ENCODE measurements around the gene CCR5AS.
"Not testable (repeated sequence)": the region's sequence is repeated elsewhere in the genome, so short reads cannot be mapped to it uniquely, and the experiment has no call there.

CCR5AS gene

GRCh38 chr3:46389306-46389705 is 17.6 kb downstream of the CCR5AS start:
- H3K9me3 Mint-ChIP-seq = peaks cover 19% of the 10 kb centered on the region
- H3K36me3 Mint-ChIP-seq = 0 out of 2 replicates have a peak, but pooled peaks cover 5% of the 10 kb centered on the region
- H3K27ac Mint-ChIP-seq = no peak overlapping the region
- no peak overlapping the region for H3K4me3 Mint-ChIP-seq
- ATAC-seq (no peak), DNase-seq (ENCODE audit: low spot score) (no peak)
- ChIA-PET CTCF (interaction anchor here (1.0 kb wide), 1 partner anchor 11 kb away, joined by 4 read pairs; no protein-coding TSS in a partner anchor), POLR2A (no interaction called here)
- H3K27me3 Mint-ChIP-seq (ENCODE audit: low read depth) = peaks cover 10% of the 10 kb centered on the region
- TF ChIP-seq ZNF671 (CRISPR knock-in tag; IDR thresholded peaks at IDR 0.05) = no peak
- H3K4me1 Mint-ChIP-seq = peaks cover 27% of the 10 kb centered on the region

- H3K36me3 Mint-ChIP-seq; H3K27ac Mint-ChIP-seq; DNase-seq (ENCODE audit: low spot score); ATAC-seq; POLR2A ChIA-PET; H3K4me3 Mint-ChIP-seq; H3K27me3 Mint-ChIP-seq (ENCODE audit: low read depth): not testable (repeated sequence)
- CTCF ChIA-PET = interaction anchor here (1.0 kb wide), 1 partner anchor 11 kb away, joined by 4 read pairs; no protein-coding TSS in a partner anchor
- peaks cover 26% of the 10 kb centered on the region for H3K4me1 Mint-ChIP-seq
- peaks cover 19% of the 10 kb centered on the region for H3K9me3 Mint-ChIP-seq
These were observed 18.0 kb downstream of the CCR5AS start for GRCh38 chr3:46388847-46389246.

GRCh38 chr3:46386205-46386604 is 20.7 kb downstream of the CCR5AS start:
- ChIA-PET CTCF (no interaction called here), POLR2A (interaction anchor here (0.6 kb wide), 1 partner anchor 162 kb away, joined by 7 read pairs; no protein-coding TSS in a partner anchor)
- ATAC-seq (no peak), DNase-seq (ENCODE audit: low spot score) (no peak)
- no peak for TF ChIP-seq MYBL2 (CRISPR knock-in tag; IDR thresholded peaks at IDR 0.05)
- TF ChIP-seq PRRX2 (CRISPR knock-in tag; IDR thresholded peaks at IDR 0.05) = no peak
- TF ChIP-seq RELA (CRISPR knock-in tag; IDR thresholded peaks at IDR 0.05; ENCODE audit: borderline replicate concordance) = no peak
- TF ChIP-seq ERG (CRISPR knock-in tag; IDR thresholded peaks at IDR 0.05) = no peak
- TF ChIP-seq CREM (CRISPR knock-in tag; IDR thresholded peaks at IDR 0.05) = no peak
- no peak for TF ChIP-seq ETV6 (CRISPR knock-in tag; IDR thresholded peaks at IDR 0.05)
- no peak for TF ChIP-seq MXD4 (CRISPR knock-in tag; IDR thresholded peaks at IDR 0.05; ENCODE audit: borderline replicate concordance)
- TF ChIP-seq CBFB (CRISPR knock-in tag; IDR thresholded peaks at IDR 0.05; ENCODE audit: low read depth) = no peak
- H3K9me3 Mint-ChIP-seq = peaks cover 7% of the 10 kb centered on the region; the same call in 1 of the 2 replicates
- no peaks in the 10 kb centered on the region for H3K27me3 Mint-ChIP-seq (ENCODE audit: low read depth)
- H3K4me1 Mint-ChIP-seq = peaks cover 20% of the 10 kb centered on the region
- H3K27ac Mint-ChIP-seq = no peak overlapping the region
- no peak overlapping the region for H3K4me3 Mint-ChIP-seq
- no peaks in the 10 kb centered on the region for H3K36me3 Mint-ChIP-seq

GRCh38 chr3:46383951-46384330 is 22.9 kb downstream of the CCR5AS start:
- ChIA-PET POLR2A (no interaction called here), CTCF (interaction anchor here (0.6 to 2.6 kb wide), 3 partner anchors 11 to 51 kb away, joined by 3 to 8 read pairs (median 4); no protein-coding TSS in a partner anchor)
- Mint-ChIP-seq H3K9me3 (peaks cover 7% of the 10 kb centered on the region; the same call in 1 of the 2 replicates), H3K36me3 (no peaks in the 10 kb centered on the region), H3K27ac (no peak overlapping the region), H3K27me3 (ENCODE audit: low read depth) (no peaks in the 10 kb centered on the region), H3K4me1 (peaks cover 35% of the 10 kb centered on the region), H3K4me3 (no peak overlapping the region)
- DNase-seq (ENCODE audit: low spot score) (no peak), ATAC-seq (no peak)
- TF ChIP-seq PRDM15 (CRISPR knock-in tag; IDR thresholded peaks at IDR 0.05) = no peak
- TF ChIP-seq NFE2L1 (CRISPR knock-in tag; IDR thresholded peaks at IDR 0.05) = no peak
- no peak for TF ChIP-seq ZSCAN18 (CRISPR knock-in tag; IDR thresholded peaks at IDR 0.05)
- TF ChIP-seq ESRRA (CRISPR knock-in tag; IDR thresholded peaks at IDR 0.05; ENCODE audit: borderline replicate concordance) = no peak
- TF ChIP-seq SMAD4 (CRISPR knock-in tag; IDR thresholded peaks at IDR 0.05) = no peak
- no peak for TF ChIP-seq AFF4 (CRISPR knock-in tag; IDR thresholded peaks at IDR 0.05; ENCODE audit: borderline replicate concordance)
- no peak for TF ChIP-seq AR (CRISPR knock-in tag; IDR thresholded peaks at IDR 0.05)
